GM21786 (cell line): ENCODE measurements around the gene AAK1.
A peak's percentile ranks its signal among the peaks of the same experiment; 100 is the strongest.
"Not testable (repeated sequence)": the region's sequence is repeated elsewhere in the genome, so short reads cannot be mapped to it uniquely, and the experiment has no call there.

Experiments
- ATAC-seq: cut with Tn5 transposase; IDR thresholded peaks from one replicate; pipeline ENCODE4 v1.9.1; 2021; ENCODE audit not compliant: unreplicated experiment

AAK1 gene

DNA sequence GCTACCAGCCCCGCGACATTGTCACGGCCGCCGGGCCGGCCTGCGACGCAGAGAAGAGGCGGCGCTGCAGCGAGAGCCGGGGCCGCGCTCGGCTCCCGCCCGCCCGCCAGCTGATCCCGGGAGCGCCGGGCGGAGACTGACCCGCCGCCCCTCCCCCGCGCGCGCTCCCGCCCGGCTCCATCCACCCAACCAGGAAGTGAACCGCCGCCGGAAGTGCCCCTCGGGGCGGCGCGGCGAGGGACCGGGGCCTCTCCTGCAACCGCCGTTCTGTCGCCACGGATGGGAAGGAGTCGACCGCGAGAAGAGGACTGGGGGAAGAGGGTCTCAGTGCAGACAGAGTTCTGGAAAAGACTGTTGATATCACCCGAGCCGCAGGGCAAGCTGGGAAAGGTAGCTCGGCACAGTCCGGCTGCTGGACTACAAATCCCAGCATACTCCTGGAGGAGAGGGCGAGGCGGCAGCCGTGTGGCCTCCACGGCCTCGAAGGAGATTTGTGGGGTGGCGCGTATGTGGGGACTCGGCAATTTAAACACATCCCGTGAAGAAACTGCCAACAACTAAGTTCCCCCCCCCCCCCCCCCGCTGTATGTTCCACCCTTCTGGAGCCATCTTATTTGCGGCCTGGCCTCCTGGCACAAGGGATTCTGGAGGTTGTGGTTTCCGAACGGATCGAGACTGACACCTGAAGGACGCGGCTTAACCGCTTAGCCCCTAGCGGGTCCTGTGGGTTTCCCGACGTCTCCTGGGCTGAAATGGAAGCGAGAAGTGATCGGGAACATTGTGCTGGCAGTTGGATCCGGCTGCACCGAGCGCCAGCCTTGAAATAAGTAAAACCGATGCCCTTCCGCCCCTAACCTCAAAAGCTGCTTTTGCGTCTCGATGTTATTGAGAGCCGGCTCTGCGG is at the start of gene AAK1:
Gene AAK1, minus strand, starts transcription at position 138 of the 904 bp plus-strand sequence. CDS start 699 bp downstream, outside the sequence.
- ATAC-seq = peak; percentile 44

DNA sequence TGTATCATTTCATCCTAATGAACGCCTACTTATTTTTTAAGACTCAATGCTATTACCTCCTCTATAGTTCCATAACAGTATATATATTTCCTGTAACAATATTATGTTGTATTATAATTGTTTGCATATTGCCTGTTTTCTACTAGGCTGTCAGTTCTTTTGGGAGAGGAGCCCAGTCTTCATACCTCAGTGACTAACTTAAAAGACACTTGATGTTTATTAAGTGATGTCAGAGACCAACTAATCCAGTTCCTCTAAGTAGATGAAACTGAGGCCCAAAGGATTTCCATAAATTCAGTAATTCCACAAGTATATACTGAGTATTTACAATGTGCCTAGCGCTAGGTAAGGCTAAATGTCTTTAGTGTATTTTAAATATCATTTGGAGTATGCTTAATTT is 48.9 kb upstream of the AAK1 start:
- no peak for ATAC-seq

DNA sequence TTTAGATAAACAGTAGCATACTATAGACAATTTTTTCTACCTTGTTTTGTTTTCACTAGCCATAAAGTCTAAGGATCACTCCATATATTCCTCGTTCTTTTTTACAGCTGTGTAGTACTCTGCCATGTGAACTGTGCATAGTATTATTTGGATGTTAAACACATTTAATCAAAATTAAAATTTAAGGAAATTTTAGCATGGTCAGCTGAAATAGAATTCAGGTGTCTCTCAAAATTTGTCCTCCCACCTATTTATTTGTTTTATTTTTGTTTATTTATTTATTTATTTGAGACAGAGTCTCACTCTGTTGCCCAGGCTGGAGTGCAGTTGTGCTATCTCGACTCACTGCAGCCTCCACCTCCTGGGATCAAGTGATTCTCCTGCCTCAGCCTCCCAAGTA is 46.4 kb upstream of the AAK1 start:
- ATAC-seq = no peak

DNA sequence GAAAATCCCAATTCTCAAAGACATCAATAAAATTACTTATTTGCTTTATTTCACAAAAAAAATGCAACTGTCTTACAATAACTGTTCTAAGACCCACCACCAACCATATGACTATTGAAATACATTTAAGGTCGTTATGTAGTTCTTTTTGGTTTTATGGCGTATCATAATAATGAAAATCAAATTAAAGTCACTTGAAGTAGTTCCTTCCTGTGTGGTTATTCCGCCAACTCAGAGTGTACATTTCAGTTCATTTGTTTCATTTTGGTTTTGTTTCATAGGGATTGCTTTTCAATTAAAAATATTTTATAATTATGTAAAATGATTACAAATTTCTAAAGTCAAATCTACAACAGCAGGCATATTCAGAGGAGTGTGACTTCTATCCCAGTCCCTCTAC is 45.9 kb upstream of the AAK1 start:
- no peak for ATAC-seq

DNA sequence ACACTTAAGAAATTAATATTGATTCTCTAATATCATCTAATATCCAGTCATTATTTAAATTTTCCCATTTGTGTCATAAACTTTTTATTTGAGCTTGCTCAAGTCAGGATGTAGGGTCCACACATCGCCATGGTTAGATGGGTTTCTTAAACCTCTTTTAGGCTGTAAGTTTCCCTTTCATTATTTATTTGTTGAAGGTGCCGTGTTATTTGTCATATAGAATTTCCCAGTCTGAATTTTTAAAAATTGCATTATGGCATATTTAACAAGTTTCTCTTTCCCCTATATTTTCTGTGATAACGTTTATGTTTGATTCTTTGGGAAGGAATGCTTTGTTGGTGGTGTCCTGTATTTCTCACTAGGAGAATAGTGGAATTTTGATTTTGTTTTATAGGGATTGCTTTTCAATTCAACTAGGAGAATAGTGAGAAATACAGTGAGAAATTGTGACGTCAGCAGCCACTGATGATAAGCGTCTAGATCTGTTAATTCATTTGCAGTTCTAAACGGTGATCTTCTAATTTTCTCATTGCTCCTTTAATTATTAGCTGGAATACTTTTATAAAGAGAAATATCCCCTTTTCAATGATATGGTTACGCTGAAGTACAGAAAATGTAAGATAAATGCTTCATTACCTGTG is 44.6 kb upstream of the AAK1 start:
- ATAC-seq = no peak

DNA sequence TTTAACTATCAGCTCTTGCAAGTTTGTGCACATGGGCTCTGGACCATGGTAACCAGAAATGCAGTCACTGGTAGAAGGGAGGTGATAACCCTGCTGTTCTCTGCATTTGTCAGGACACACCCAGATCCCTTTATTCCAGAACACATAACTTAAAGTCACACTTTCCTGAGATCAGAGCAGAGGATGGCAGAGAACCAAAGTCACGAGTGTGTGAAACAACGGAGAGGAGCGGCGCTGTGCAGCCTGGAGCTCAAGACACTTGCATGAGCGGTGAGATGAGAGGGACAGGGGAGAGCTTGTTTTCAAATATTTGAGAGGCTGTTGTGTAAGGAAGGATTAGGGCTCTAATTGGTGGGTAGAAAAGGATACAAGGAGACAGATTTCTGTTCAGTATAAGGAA is 43.3 kb upstream of the AAK1 start:
- ATAC-seq = no peak

DNA sequence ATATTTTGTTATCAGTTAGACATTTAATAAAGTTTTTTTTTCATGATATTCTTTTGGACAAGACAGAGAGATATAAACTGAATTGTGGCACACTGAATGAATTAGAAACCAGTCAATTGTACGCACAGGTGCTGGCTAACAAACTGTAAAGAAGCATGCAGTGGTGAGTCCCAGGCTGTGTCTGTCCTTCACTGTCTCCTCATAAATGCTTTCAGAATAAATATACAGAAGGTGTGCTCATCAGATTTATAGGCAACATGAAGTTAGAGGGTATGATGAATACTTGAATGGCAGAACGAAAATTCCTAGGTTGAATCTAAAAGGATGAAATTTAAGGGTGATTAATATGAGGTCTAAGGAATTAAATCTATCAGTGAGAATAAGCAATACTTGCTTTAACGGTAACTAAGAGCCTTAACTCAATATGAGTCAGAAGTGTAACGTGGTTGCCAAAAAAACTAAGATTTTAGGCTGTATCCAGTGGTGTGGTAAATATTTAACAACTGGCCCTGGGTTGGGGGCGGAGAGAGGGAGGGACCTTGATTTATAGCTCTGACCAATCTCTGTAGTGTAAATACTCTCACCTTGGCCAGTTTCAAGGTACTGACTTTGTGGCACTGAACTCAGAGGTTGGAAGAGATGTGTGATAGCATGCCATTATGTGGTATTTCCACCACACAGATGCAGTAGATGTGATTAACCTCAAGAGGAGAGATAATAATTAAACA is 41.9 kb upstream of the AAK1 start:
- ATAC-seq = peak; percentile 65

DNA sequence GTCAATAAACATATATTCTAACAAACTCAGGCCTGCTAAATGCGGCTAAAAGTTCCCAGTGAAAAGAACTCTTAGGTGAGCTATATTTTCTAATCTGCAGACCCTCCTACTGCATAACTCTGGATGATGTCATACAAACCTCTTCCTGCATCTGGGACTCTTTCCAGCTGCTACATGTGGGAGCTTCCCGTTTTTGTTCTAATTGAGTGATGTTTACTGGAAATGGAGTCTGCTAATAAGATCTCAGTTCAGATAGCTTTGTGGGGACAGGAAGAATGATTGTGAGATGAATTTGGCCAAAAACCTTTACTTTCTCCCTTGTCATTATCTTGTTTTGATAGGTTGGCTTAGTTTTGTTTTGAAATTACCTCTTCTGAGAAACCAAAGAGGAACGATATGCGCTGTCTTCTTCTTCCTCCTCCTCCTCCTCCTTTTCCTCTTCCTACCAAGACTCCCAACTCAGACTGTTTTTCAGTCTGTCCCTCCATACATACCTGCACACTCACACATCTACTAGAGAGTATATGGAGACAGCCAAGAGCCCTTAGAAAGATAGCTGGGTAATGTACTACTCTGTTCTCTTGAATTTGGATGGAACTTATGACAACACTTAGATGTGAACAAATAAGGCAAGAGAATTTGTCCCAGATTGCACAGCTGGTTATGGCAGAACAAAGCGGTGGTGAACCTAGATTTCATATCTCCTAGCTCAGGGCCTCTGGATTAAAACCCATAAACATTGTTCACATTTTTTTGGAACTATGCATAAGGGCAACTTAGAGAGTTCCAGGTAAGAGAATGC is 39.8 kb upstream of the AAK1 start:
- ATAC-seq = no peak

DNA sequence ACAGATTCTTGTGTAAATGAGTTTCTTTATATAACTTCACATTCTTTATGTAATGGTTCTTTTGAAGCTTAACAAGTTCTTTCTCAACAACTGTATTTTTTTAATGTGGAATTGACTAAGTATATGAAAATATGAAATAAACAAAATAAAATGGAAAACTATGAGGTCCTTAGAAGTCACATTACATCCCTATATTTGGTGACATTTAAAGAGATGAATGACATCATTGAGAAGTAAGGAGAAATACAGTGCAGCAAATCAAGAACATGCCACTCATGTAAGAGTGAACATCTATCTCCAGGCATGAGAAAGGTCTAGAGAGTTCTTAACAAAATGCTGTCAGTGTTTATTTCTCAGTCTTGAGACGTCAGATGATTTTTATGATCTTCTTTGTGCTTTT is 39.0 kb upstream of the AAK1 start:
- no peak for ATAC-seq

DNA sequence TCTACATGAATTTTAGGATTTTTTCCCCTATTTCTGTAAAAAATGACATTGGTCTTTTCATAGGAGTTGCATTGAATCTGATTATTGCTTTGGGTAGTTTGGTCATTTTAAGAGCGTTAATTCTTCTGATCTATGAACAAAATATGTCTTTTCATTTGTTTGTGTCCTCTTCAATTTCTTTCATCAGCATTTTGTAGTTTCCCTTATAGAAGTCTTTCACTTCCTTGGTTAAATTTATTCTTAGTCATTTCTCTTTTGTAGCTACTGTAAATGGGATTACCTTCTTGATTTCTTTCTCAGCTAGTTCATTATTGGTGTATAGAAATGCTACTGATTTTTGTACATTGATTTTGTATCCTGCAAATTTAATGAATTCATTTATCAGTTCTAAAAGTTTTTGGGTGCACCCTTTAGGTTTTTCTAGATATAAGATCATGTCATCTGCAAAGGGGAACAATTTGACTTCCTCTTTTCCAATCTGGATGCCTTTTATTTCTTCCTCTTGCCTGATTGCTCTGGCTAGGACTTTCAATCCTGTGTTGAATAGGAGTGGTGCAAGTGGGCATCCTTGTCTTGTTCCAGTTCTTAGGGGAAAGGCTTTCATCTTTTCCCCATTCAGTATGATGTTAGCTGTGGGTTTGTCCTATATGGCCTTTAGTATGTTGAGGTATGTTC is 36.6 kb upstream of the AAK1 start:
- no peak for ATAC-seq

DNA sequence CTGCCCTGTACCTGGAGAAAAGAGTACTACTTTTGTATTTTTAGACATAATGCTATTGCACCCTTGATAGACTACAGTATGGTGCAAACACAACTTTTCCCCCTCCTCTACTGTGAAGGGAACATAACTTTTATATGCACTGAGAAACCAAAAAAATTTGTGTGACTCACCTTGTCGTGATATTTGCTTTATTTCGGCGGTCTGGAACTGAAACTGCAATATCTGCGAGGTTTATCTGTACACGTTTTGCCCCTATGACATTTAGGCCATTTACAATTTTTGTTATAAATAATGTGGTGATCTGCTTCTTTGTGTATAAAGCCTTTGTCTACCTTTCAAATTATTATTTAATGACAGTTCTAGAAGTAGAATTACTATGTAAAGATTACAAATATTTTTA is 34.4 kb upstream of the AAK1 start:
- ATAC-seq = no peak

DNA sequence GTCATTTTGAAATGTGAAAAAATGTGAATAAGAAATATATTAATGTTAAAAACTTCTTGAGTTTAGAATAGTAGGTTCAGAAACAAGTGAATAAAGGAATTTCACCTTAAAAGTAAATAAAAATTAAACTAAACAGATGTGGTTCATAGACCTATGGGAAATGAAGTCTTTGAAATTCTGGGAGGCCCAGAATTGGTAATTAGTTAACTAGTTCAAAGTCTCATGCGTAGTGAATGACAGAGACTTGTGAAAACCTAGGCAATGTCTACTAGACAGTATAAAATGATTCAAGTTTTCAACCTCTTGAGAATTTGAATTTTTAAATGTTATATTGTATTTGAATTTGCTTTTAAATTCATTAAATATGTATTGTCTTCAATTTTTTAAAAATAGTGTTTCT is 32.6 kb upstream of the AAK1 start:
- ATAC-seq = no peak

DNA sequence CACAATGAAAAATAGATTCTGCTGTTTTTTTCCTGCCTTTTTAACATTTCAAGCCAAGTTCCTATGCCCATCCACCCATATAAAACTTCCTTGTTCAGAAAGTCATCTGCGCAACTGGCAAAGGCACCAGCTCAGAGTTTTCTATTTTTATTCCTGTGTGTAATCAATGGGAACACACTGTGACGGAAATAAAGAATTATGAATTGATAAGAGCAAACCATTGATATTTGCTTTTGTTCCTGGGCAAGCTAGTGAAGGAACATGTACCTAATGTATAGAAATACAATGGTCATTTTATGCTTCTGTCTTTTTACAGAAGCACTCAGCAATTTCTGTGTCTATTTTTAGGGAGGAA is 30.8 kb upstream of the AAK1 start:
- ATAC-seq = no peak

DNA sequence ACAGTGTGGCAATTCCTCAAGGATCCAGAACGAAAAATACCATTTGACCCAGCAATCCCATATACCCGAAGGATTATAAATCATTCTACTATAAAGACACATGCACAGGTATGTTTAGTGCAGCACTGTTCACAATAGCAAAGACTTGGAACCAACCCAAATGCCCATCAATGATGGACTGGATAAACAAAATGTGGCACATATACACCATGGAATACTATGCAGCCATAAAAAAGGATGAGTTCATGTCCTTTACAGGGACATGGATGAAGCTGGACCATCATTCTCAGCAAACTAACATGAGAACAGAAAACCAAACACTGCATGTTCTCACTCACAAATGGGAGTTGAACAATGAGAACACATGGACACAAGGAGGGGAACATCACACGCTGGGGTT is 29.6 kb upstream of the AAK1 start:
- ATAC-seq = not testable (repeated sequence)

DNA sequence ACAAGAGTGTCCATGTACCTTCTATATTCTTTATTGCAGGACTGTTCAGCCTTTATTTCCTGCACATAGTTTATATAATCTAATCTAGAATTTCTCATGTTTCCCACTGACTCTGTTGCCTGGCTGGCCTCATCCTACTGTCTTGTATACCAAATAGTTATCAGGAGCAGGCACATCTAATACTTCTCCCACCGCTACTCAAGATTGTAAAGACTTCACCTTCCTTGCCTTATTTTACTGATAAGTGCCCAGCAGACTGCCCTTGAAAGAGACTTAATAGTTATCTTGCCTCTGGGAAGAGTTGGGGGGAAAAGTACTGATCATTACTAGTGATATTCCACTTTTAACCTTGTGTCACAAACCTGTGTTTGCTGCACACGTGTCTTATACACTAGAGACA is 26.1 kb upstream of the AAK1 start:
- ATAC-seq = no peak

DNA sequence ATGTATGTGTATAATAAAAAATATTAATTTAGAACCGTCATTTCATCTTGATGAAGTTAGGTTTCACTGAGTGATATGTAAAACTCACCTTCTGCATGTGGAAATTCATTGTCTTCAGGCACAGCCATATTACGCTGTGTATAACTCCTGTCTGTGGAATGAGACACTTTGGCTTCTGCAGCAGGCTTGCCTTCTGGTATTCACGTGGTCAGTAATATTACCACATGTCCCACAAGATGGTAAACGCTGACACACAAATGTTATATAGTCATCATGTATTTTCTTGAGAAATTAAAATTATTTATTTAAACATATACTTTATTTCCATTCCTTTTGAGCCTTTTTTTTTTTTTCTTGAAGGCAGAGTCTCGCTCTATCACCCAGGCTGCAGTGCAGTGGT is 25.1 kb upstream of the AAK1 start:
- no peak for ATAC-seq

DNA sequence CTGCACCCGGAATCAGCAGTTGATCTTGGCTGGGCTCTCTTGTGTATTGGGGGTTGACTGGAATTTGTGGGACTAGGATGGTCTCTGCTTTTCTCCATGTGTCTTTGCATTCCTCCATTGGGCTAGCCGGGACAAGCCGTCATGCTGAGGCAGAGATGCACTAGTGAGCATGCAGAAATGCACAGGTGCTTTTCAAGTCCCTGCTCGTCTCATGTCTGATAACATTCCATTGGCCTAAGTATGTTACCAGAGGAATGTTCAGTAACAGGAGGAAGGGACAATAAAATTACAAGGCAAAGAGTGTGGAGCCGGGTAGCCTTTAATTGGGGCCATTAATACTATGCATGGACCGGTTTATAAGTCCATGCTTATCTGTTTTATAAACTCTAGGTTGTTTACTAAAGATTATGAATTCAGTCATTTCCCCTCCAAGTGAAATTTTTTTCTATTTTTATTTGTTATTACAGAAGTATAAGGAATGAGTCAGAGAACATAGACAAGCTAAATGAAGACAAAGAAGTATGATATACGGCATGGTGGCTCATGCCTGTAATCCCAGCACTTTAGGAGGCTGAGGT is 24.4 kb upstream of the AAK1 start:
- no peak for ATAC-seq

DNA sequence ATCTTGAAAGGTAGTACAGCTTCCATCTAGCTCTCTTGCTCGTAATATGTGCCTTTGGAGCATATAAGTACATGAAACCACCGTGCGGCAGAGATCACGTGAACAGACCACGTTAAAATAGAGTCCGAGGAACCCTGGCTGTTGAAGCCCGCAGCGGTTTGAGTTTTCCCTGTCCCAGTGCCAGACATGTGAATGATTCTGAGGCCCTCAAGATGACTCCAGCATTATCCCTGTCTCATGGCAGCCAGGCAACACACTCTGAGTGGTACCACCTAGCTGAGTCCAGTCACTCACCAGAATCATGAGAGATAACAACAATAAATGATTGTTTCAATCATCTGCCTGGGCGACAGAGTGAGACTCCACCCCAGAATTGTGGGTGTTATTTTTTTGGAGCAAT is 21.6 kb upstream of the AAK1 start:
- ATAC-seq = no peak

DNA sequence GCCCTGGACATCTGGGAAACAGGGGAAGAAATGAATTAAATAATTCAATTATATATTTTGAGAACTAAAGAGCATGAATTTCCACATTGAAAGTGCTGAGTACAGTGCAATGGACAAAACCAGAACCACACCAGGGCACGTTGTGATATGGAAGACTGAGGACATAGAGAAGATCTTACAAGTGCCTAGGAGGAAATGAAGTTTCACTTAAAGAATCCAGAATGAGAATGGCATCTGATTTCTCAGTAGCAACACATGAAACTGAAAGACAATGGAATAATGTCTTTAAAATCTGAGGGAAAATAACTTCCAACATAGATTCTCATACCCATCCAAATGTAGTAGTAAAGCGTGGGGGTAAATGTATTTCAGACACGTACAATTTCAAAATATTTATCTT is 20.3 kb upstream of the AAK1 start:
- no peak for ATAC-seq

DNA sequence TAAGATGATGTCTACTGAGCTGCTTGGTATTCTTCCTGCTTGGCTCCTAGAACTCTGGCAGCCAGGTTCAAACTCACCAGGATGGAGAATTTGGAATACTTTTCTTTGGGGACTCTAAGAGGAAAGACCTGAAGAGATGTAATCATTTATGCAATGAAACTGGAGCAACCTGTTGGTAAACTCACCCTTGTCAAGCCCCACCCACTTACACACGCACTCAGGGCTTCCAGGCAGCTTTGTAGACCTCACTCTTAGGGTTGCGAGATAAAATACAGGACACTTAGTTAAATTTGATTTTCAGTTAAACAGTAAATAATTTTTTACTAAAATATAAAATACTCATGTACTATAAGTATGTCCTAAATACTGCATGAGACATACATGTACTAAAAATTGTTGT is 19.0 kb upstream of the AAK1 start:
- not testable (repeated sequence) for ATAC-seq
